GM12865 (cell line): ENCODE data around the gene POLE3.

Source experiments
- DNase-seq: peaks from one replicate; pipeline ENCODE4 v3.0.0; 2010; ENCODE audit warnings: low read depth
- H3K4me3 ChIP-seq: 2 replicates; pipeline ENCODE4 v1.5.1; 2011; ENCODE audit warnings: mild to moderate bottlenecking, low read depth, low read length, control low read depth
- CTCF ChIP-seq: IDR thresholded peaks from 2 replicates; pipeline ENCODE4 v1.5.1; 2011; ENCODE audit warnings: low read length, control low read depth, low read depth, inconsistent platforms; ENCODE audit not compliant: insufficient read depth; ENCODE audit errors: missing control alignments

Gene POLE3

GRCh38 chr9:113410207-113410864 lies at the start of gene POLE3, which contains the start of gene C9orf43:
POLE3 (minus strand) TSS chr9:113410675; CDS start chr9:113410293, 382 bp downstream.
C9orf43 (plus strand) TSS chr9:113410747; CDS start chr9:113413494, 2,747 bp downstream.
- peak within 1 kb of the TSS; percentile 81 for H3K4me3 ChIP-seq
- no peak for TF ChIP-seq CTCF
- peak; percentile 97 for DNase-seq

- TF ChIP-seq CTCF, result no peak
- no peak overlapping the region for H3K4me3 ChIP-seq
- DNase-seq, result no peak
Observed at GRCh38 chr9:113456235-113456634, 45.8 kb upstream of the POLE3 start.

GRCh38 chr9:113454914-113455761 lies 44.7 kb upstream of the POLE3 start:
- DNase-seq, result peak; percentile 34
- TF ChIP-seq CTCF, result no peak
- H3K4me3 ChIP-seq, result no peak overlapping the region

GRCh38 chr9:113452113-113452605 lies 41.7 kb upstream of the POLE3 start:
- TF ChIP-seq CTCF, result no peak

GRCh38 chr9:113449376-113449775 lies 38.9 kb upstream of the POLE3 start:
- no peak for DNase-seq
- TF ChIP-seq CTCF, result no peak
- no peak overlapping the region for H3K4me3 ChIP-seq

More at GRCh38 chr9:113452113-113452605, 41.7 kb upstream of the POLE3 start:
- DNase-seq, result no peak
- H3K4me3 ChIP-seq, result no peak overlapping the region

- H3K4me3 ChIP-seq, result no peak overlapping the region
- DNase-seq, result peak; percentile 49
- peak; percentile 37 for TF ChIP-seq CTCF
Observed at GRCh38 chr9:113446323-113446740, 35.9 kb upstream of the POLE3 start.
